Measurements from ENCODE around the gene TRAIP.

- TF ChIP-seq CTCF (conservative IDR thresholded peaks at IDR 0.05; ENCODE audit: low read length) (no peak), EZH2phosphoT487 (IDR thresholded peaks at IDR 0.05; ENCODE audit: borderline replicate concordance) (no peak)
These were observed 43.4 kb downstream of the TRAIP start for GRCh38 chr3:49812916-49813496.
